H9 (cell line): Measurements from ENCODE around the gene NSD1. TPM values are rescaled to one million over a fixed set of nuclear protein-coding genes. Genes with fewer than 3 reads are reported as not detected.
A peak's percentile ranks its signal among the peaks of the same experiment; 100 is the strongest.

Experiments used
- DNase-seq: peaks from one replicate; pipeline ENCODE4 v3.0.0-alpha.2; 2017
- H2AFZ ChIP-seq: one replicate; pipeline ENCODE4 v1.6.1; 2013; ENCODE audit warnings: mild to moderate bottlenecking, low read length, control low read depth, moderate library complexity
- H2AK5ac ChIP-seq: 2 replicates; pipeline ENCODE4 v1.6.1; 2013; ENCODE audit warnings: low read length, control low read depth, mixed read lengths; ENCODE audit not compliant: insufficient read length
- H2BK120ac ChIP-seq: one replicate; pipeline ENCODE4 v1.6.1; 2013; ENCODE audit warnings: low read depth, mild to moderate bottlenecking, low read length, control low read depth, inconsistent platforms; ENCODE audit not compliant: poor library complexity, severe bottlenecking
- H2BK12ac ChIP-seq: 2 replicates; pipeline ENCODE4 v1.6.1; 2013; ENCODE audit warnings: low read length, control low read depth, mixed read lengths, low read depth; ENCODE audit not compliant: insufficient read length
- H2BK15ac ChIP-seq: 2 replicates; pipeline ENCODE4 v1.6.1; 2013; ENCODE audit warnings: low read depth, low read length, control low read depth
- H2BK20ac ChIP-seq: one replicate; pipeline ENCODE4 v1.6.1; 2013; ENCODE audit warnings: low read depth, mild to moderate bottlenecking, low read length, control low read depth, inconsistent platforms; ENCODE audit not compliant: poor library complexity, severe bottlenecking
- H2BK5ac ChIP-seq: 2 replicates; pipeline ENCODE4 v1.6.1; 2013; ENCODE audit warnings: low read length, control low read depth, mixed read lengths; ENCODE audit not compliant: insufficient read length
- H3K14ac ChIP-seq: 2 replicates; pipeline ENCODE4 v1.6.1; 2013; ENCODE audit warnings: low read length, control low read depth; ENCODE audit not compliant: insufficient read depth
- H3K18ac ChIP-seq: 2 replicates; pipeline ENCODE4 v1.6.1; 2013; ENCODE audit warnings: low read depth, mild to moderate bottlenecking, mixed read lengths, low read length, control low read depth; ENCODE audit not compliant: insufficient read length
- H3K23ac ChIP-seq: 2 replicates; pipeline ENCODE4 v1.6.1; 2013; ENCODE audit warnings: low read length, control low read depth, mixed read lengths, low read depth; ENCODE audit not compliant: insufficient read length
- H3K23me2 ChIP-seq: 2 replicates; pipeline ENCODE4 v1.6.1; 2013; ENCODE audit warnings: low read depth, mild to moderate bottlenecking, mixed read lengths, low read length, control low read depth; ENCODE audit not compliant: insufficient read length, poor library complexity, severe bottlenecking
- H3K27ac ChIP-seq: 2 replicates; pipeline ENCODE4 v1.5.1; 2013; ENCODE audit warnings: low read length, control low read depth, mixed read lengths, low read depth; ENCODE audit not compliant: insufficient read length
- H3K27me3 ChIP-seq: 2 replicates; pipeline ENCODE4 v1.6.1; 2013; ENCODE audit warnings: low read length, control low read depth, inconsistent platforms; ENCODE audit not compliant: insufficient read depth
- H3K4ac ChIP-seq: 2 replicates; pipeline ENCODE4 v1.6.1; 2013; ENCODE audit warnings: low read depth, mild to moderate bottlenecking, control low read depth, inconsistent platforms, low read length, moderate library complexity
- H3K4me1 ChIP-seq: 2 replicates; pipeline ENCODE4 v1.6.1; 2013; ENCODE audit warnings: low read length, control low read depth, inconsistent platforms; ENCODE audit not compliant: insufficient read depth
- H3K4me2 ChIP-seq: 2 replicates; pipeline ENCODE4 v1.6.1; 2013; ENCODE audit warnings: low read length, control low read depth, mixed read lengths; ENCODE audit not compliant: insufficient read length, insufficient read depth
- H3K56ac ChIP-seq: 2 replicates; pipeline ENCODE4 v1.6.1; 2013; ENCODE audit warnings: low read depth, mild to moderate bottlenecking, mixed read lengths, low read length, control low read depth; ENCODE audit not compliant: insufficient read length
- H3K79me1 ChIP-seq: 2 replicates; pipeline ENCODE4 v1.6.1; 2013; ENCODE audit warnings: low read depth, mild to moderate bottlenecking, moderate library complexity, low read length, control low read depth, inconsistent platforms; ENCODE audit not compliant: insufficient read depth, poor library complexity, severe bottlenecking
- H3K79me2 ChIP-seq: 2 replicates; pipeline ENCODE4 v1.6.1; 2013; ENCODE audit warnings: low read length, control low read depth, inconsistent platforms; ENCODE audit not compliant: insufficient read depth
- H3K9ac ChIP-seq: 2 replicates; pipeline ENCODE4 v1.6.1; 2013; ENCODE audit warnings: low read length, control low read depth, mixed read lengths; ENCODE audit not compliant: insufficient read length; ENCODE audit errors: extremely low read depth
- H3K9me3 ChIP-seq: one replicate; pipeline ENCODE4 v1.6.1; 2013; ENCODE audit warnings: low read depth, low read length, inconsistent platforms; ENCODE audit not compliant: control insufficient read depth
- H3T11ph ChIP-seq: one replicate; pipeline ENCODE4 v1.6.1; 2013; ENCODE audit warnings: mild to moderate bottlenecking, low read length, control low read depth, inconsistent platforms
- H4K20me1 ChIP-seq: one replicate; pipeline ENCODE4 v1.6.1; 2013; ENCODE audit not compliant: control insufficient read depth, insufficient read length, insufficient read depth
- H4K5ac ChIP-seq: 2 replicates; pipeline ENCODE4 v1.6.1; 2013; ENCODE audit warnings: low read depth, mild to moderate bottlenecking, mixed read lengths, low read length, control low read depth; ENCODE audit not compliant: insufficient read length
- H4K8ac ChIP-seq: replicated peaks from 2 replicates; pipeline ENCODE4 v1.6.1; 2013; ENCODE audit warnings: low read length, control low read depth, mixed read lengths, low read depth; ENCODE audit not compliant: insufficient read length
- H4K91ac ChIP-seq: 2 replicates; pipeline ENCODE4 v1.6.1; 2013; ENCODE audit warnings: low read depth, mild to moderate bottlenecking, moderate library complexity, mixed read lengths, low read length, control low read depth; ENCODE audit not compliant: insufficient read length
- H3K27ac Mint-ChIP-seq, 3 experiments: 2 replicates in 2 of 3; 3 replicates in 1 of 3; pipeline ENCODE4 v1.8.0; 2020 to 2021; ENCODE audit warnings: mixed read lengths in 3 of 3, mild to moderate bottlenecking in 1 of 3, moderate library complexity in 1 of 3
- H3K27me3 Mint-ChIP-seq: 2 replicates; pipeline ENCODE4 v1.8.0; 2021; ENCODE audit warnings: low read depth, mild to moderate bottlenecking, moderate library complexity, mixed read lengths
- H3K36me3 Mint-ChIP-seq, 3 experiments: 2 replicates in 2 of 3; 3 replicates in 1 of 3; pipeline ENCODE4 v1.8.0; 2020 to 2021; ENCODE audit warnings: low read depth in 3 of 3, mixed read lengths in 3 of 3; ENCODE audit not compliant: insufficient read depth in 1 of 3
- H3K4me1 Mint-ChIP-seq, 2 experiments: 2 replicates each; pipeline ENCODE4 v1.8.0; 2020; ENCODE audit warnings: mixed read lengths in 2 of 2
- H3K4me3 Mint-ChIP-seq, 2 experiments: 2 replicates in 1 of 2; 3 replicates in 1 of 2; pipeline ENCODE4 v1.8.0; 2020 to 2021; ENCODE audit warnings: mild to moderate bottlenecking in 2 of 2, mixed read lengths in 2 of 2, moderate library complexity in 1 of 2
- H3K9me3 Mint-ChIP-seq, 2 experiments: 2 replicates in 1 of 2; 3 replicates in 1 of 2; pipeline ENCODE4 v1.8.0; 2020; ENCODE audit warnings: mild to moderate bottlenecking in 2 of 2, mixed read lengths in 2 of 2, moderate library complexity in 1 of 2
- WGBS: extraction: QIAGEN DNeasy Blood & Tissue Kit; methylation state at CpG from one replicate; pipeline ENCODE4 v1.1.7; 2013; ENCODE audit warnings: missing lambda C conversion rate, low lambda C conversion rate, mixed read lengths; ENCODE audit not compliant: insufficient read length; ENCODE audit errors: extremely low coverage; 5-methylcytosine and 5-hydroxymethylcytosine counted together
- total RNA-seq: library from RNA; stranded (reverse); gene quantifications from 2 replicates; pipeline ENCODE4 v1.2.1, GENCODE V29; 2021
- TF ChIP-seq, protein P1 (sequence below): fragments of 200-600 bp; sonication (generic); conservative IDR thresholded peaks from 3 replicates; pipeline ENCODE4 v1.8.0; 2021; ENCODE audit warnings: antibody characterized with exemption, mild to moderate bottlenecking

The NSD1 gene
- total RNA-seq, 1 experiment from 2014 or later, result 213 TPM

- no peaks in the 10 kb centered on the region for H3K9me3 Mint-ChIP-seq
- Histone ChIP-seq H3K4me2 (no peak overlapping the region), H3K27me3 (no peaks in the 10 kb centered on the region), H4K91ac (no peak overlapping the region), H3K23me2 (no peaks in the 10 kb centered on the region), H3K14ac (no peak overlapping the region), H2BK12ac (no peak overlapping the region), H3K9me3 (no peaks in the 10 kb centered on the region), H4K20me1 (no peaks in the 10 kb centered on the region), H2BK120ac (no peak overlapping the region), H2AFZ (no peak overlapping the region), H2AK5ac (no peak overlapping the region), H4K5ac (no peak overlapping the region), H3K27ac (no peak overlapping the region), H2BK15ac (no peak overlapping the region), H3K79me1 (no peaks in the 10 kb centered on the region), H4K8ac (no peak overlapping the region), H3K23ac (no peak overlapping the region), H3T11ph (no peak overlapping the region), H3K18ac (no peak overlapping the region), H2BK5ac (no peak overlapping the region), H3K79me2 (no peaks in the 10 kb centered on the region), H3K56ac (no peak overlapping the region), H3K9ac (no peak overlapping the region), H3K4ac (no peak overlapping the region), H3K4me1 (no peaks in the 10 kb centered on the region; the same call in 1 of the 2 replicates), H2BK20ac (no peak overlapping the region)
- no peak overlapping the region for H3K4me3 Mint-ChIP-seq
- no peak for DNase-seq
- no CpG with 5 or more reads among the region's 13 CpGs for WGBS
- H3K27ac Mint-ChIP-seq, result peak overlapping the region in 1 of 3 experiments; percentile 23; a peak in 1 of 7 replicates
- H3K36me3 Mint-ChIP-seq, result peaks cover 16 to 74% (median 63%) of the 10 kb centered on the region in 3 experiments; a peak in 6 of 7 replicates
- peaks cover 11 to 16% of the 10 kb centered on the region in 2 experiments for H3K4me1 Mint-ChIP-seq
- TF ChIP-seq, protein P1, sequence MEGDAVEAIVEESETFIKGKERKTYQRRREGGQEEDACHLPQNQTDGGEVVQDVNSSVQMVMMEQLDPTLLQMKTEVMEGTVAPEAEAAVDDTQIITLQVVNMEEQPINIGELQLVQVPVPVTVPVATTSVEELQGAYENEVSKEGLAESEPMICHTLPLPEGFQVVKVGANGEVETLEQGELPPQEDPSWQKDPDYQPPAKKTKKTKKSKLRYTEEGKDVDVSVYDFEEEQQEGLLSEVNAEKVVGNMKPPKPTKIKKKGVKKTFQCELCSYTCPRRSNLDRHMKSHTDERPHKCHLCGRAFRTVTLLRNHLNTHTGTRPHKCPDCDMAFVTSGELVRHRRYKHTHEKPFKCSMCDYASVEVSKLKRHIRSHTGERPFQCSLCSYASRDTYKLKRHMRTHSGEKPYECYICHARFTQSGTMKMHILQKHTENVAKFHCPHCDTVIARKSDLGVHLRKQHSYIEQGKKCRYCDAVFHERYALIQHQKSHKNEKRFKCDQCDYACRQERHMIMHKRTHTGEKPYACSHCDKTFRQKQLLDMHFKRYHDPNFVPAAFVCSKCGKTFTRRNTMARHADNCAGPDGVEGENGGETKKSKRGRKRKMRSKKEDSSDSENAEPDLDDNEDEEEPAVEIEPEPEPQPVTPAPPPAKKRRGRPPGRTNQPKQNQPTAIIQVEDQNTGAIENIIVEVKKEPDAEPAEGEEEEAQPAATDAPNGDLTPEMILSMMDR, result no peak
- H3K27me3 Mint-ChIP-seq, result no peaks in the 10 kb centered on the region
Measured at GRCh38 chr5:177332896-177333260, 199.3 kb downstream of the NSD1 start.
